Osteocyte (in vitro differentiated cells): ENCODE data around the gene CNBD2. TPM values are rescaled to one million over a fixed set of nuclear protein-coding genes. Genes with fewer than 3 reads are reported as not detected.

Experiments used
- DNase-seq: peaks from one replicate; pipeline ENCODE4 v3.0.0; 2021; ENCODE audit warnings: mixed read lengths; ENCODE audit not compliant: unreplicated experiment; ENCODE audit errors: extremely low spot score
- H3K27ac Mint-ChIP-seq: one replicate; pipeline ENCODE4 v1.8.0; 2021; ENCODE audit warnings: mild to moderate bottlenecking, mixed read lengths; ENCODE audit not compliant: unreplicated experiment
- H3K27me3 Mint-ChIP-seq: one replicate; pipeline ENCODE4 v1.8.0; 2021; ENCODE audit warnings: mixed read lengths; ENCODE audit not compliant: unreplicated experiment
- H3K36me3 Mint-ChIP-seq: one replicate; pipeline ENCODE4 v1.8.0; 2021; ENCODE audit warnings: mixed read lengths; ENCODE audit not compliant: unreplicated experiment
- H3K4me1 Mint-ChIP-seq: one replicate; pipeline ENCODE4 v1.8.0; 2021; ENCODE audit warnings: mixed read lengths; ENCODE audit not compliant: unreplicated experiment
- H3K4me3 Mint-ChIP-seq: one replicate; pipeline ENCODE4 v1.8.0; 2021; ENCODE audit warnings: mild to moderate bottlenecking, moderate library complexity, mixed read lengths; ENCODE audit not compliant: unreplicated experiment
- H3K9me3 Mint-ChIP-seq: one replicate; pipeline ENCODE4 v1.8.0; 2021; ENCODE audit warnings: mixed read lengths; ENCODE audit not compliant: unreplicated experiment
- total RNA-seq: library from RNA; stranded (reverse); gene quantifications from 2 replicates; pipeline ENCODE4 v1.2.1, GENCODE V29; 2021
- TF ChIP-seq, protein P1 (sequence below): fragments of 200-600 bp; sonication (generic); IDR thresholded peaks from 2 replicates; pipeline ENCODE4 v1.5.0; 2021; ENCODE audit warnings: antibody characterized with exemption, mild to moderate bottlenecking, moderate library complexity

Gene CNBD2
- total RNA-seq, 1 donor from 2014 or later, result 4.6 TPM

GRCh38 chr20:36061754-36062153 is 93.4 kb downstream of the CNBD2 start:
- Mint-ChIP-seq H3K27me3 (no peaks in the 10 kb centered on the region), H3K27ac (no peak overlapping the region), H3K36me3 (no peaks in the 10 kb centered on the region), H3K4me1 (peaks cover 9% of the 10 kb centered on the region), H3K4me3 (no peak overlapping the region), H3K9me3 (no peaks in the 10 kb centered on the region)
- TF ChIP-seq, protein P1, sequence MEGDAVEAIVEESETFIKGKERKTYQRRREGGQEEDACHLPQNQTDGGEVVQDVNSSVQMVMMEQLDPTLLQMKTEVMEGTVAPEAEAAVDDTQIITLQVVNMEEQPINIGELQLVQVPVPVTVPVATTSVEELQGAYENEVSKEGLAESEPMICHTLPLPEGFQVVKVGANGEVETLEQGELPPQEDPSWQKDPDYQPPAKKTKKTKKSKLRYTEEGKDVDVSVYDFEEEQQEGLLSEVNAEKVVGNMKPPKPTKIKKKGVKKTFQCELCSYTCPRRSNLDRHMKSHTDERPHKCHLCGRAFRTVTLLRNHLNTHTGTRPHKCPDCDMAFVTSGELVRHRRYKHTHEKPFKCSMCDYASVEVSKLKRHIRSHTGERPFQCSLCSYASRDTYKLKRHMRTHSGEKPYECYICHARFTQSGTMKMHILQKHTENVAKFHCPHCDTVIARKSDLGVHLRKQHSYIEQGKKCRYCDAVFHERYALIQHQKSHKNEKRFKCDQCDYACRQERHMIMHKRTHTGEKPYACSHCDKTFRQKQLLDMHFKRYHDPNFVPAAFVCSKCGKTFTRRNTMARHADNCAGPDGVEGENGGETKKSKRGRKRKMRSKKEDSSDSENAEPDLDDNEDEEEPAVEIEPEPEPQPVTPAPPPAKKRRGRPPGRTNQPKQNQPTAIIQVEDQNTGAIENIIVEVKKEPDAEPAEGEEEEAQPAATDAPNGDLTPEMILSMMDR, result no peak
- DNase-seq, result no peak

DNA sequence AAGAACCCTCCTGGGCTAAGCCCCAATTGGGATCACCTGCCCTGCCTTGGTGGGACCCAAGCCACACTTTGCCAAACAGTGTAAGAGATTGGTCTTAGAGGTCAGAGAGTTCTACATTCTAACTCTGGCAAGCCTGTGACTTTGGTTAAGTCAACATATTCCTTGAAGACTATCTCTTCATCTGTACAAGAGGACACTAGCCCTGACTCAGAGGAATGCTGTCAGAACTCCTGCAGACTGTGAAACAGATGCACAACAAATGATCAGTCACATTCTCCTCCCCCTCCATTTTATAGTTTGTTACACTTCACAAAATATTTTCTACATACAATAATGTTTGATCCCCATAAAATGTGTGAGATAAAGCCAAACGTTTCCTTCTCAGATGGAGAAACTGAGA is 94.4 kb downstream of the CNBD2 start:
- H3K9me3 Mint-ChIP-seq, result no peaks in the 10 kb centered on the region
- no peaks in the 10 kb centered on the region for H3K36me3 Mint-ChIP-seq
- H3K27me3 Mint-ChIP-seq, result no peaks in the 10 kb centered on the region
- peaks cover 9% of the 10 kb centered on the region for H3K4me1 Mint-ChIP-seq
- H3K4me3 Mint-ChIP-seq, result no peak overlapping the region
- no peak for DNase-seq
- TF ChIP-seq, protein P1, result no peak
- H3K27ac Mint-ChIP-seq, result no peak overlapping the region

DNA sequence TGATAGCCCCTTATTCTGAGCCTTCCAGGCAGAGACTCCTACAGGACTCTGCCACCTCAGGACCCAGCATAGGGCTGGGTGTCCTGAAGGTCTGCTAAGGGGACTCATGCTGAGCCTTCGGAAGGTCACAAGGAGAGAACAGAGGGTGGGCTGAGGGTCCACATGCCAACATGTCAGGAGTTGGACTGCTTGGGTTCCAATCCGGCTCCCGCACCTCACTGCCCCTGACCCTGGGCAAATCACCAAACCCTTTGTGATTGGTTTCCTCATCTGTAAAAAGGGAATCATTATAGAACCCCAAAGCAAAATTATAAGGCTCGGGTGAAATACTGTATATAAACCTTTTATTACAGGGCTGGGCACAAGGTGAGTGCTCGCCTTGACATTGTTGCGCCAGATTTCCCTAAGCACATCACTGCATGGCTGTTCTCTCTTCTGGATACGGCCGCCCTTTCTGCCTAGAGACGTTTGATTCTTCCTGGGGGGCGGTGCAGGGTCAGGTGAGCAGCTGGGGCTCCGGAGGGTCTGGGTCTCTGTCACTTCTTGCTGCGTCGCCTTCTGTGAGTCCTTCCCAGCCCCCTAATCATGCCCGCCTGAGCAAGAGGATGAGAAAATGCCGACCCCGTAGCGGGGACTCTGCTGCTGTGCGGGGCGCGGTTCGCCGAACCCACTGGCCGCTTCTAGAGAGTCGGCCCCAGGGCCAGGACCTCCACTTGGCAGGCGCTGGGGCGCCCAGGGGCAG is 95.7 kb downstream of the CNBD2 start:
- Mint-ChIP-seq H3K27ac (peak overlapping the region; percentile 77), H3K36me3 (no peaks in the 10 kb centered on the region), H3K27me3 (no peaks in the 10 kb centered on the region), H3K4me1 (peaks cover 9% of the 10 kb centered on the region), H3K4me3 (peak overlapping the region; percentile 71), H3K9me3 (no peaks in the 10 kb centered on the region)
- TF ChIP-seq, protein P1, result no peak
- peak; percentile 83 for DNase-seq

- H3K4me1 Mint-ChIP-seq, result peaks cover 12% of the 10 kb centered on the region
- H3K36me3 Mint-ChIP-seq, result no peaks in the 10 kb centered on the region
- no peaks in the 10 kb centered on the region for H3K27me3 Mint-ChIP-seq
- peak overlapping the region; percentile 71 for H3K4me3 Mint-ChIP-seq
- H3K27ac Mint-ChIP-seq, result peak overlapping the region; percentile 77
- TF ChIP-seq, protein P1, result no peak
- peak; percentile 98 for DNase-seq
- H3K9me3 Mint-ChIP-seq, result no peaks in the 10 kb centered on the region
Measured at GRCh38 chr20:36064658-36065426, 96.5 kb downstream of the CNBD2 start.

GRCh38 chr20:36065427-36065998 is 97.1 kb downstream of the CNBD2 start:
- H3K4me1 Mint-ChIP-seq, result peaks cover 17% of the 10 kb centered on the region
- no peaks in the 10 kb centered on the region for H3K27me3 Mint-ChIP-seq
- peak overlapping the region; percentile 77 for H3K27ac Mint-ChIP-seq
- H3K4me3 Mint-ChIP-seq, result peak overlapping the region; percentile 71
- H3K36me3 Mint-ChIP-seq, result no peaks in the 10 kb centered on the region
- no peak for DNase-seq
- TF ChIP-seq, protein P1, result no peak
- no peaks in the 10 kb centered on the region for H3K9me3 Mint-ChIP-seq
